ENCODE results near the gene GRAMD1B. TPM values are rescaled to one million over a fixed set of nuclear protein-coding genes. Genes with fewer than 3 reads are reported as not detected.

GRAMD1B gene
- total and polyA plus RNA-seq, 4 donors, result 0.29 to 2.6 (median 1.3) TPM

- H3K9ac ChIP-seq (ENCODE audit: low read depth in 1 of 2, low read length in 2 of 2), result no peak overlapping the region
- H3K4me3 ChIP-seq (ENCODE audit: low read depth in 1 of 3, low read length in 3 of 3), result no peak overlapping the region
- TF ChIP-seq, protein P1, sequence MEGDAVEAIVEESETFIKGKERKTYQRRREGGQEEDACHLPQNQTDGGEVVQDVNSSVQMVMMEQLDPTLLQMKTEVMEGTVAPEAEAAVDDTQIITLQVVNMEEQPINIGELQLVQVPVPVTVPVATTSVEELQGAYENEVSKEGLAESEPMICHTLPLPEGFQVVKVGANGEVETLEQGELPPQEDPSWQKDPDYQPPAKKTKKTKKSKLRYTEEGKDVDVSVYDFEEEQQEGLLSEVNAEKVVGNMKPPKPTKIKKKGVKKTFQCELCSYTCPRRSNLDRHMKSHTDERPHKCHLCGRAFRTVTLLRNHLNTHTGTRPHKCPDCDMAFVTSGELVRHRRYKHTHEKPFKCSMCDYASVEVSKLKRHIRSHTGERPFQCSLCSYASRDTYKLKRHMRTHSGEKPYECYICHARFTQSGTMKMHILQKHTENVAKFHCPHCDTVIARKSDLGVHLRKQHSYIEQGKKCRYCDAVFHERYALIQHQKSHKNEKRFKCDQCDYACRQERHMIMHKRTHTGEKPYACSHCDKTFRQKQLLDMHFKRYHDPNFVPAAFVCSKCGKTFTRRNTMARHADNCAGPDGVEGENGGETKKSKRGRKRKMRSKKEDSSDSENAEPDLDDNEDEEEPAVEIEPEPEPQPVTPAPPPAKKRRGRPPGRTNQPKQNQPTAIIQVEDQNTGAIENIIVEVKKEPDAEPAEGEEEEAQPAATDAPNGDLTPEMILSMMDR (IDR thresholded peaks at IDR 0.05; ENCODE audit: low read depth, low read length, missing input control), result no peak
- TF ChIP-seq RAD21 (IDR thresholded peaks at IDR 0.05), result no peak
- no peak for TF ChIP-seq YY1 (IDR thresholded peaks at IDR 0.05)
- TF ChIP-seq, protein P2, sequence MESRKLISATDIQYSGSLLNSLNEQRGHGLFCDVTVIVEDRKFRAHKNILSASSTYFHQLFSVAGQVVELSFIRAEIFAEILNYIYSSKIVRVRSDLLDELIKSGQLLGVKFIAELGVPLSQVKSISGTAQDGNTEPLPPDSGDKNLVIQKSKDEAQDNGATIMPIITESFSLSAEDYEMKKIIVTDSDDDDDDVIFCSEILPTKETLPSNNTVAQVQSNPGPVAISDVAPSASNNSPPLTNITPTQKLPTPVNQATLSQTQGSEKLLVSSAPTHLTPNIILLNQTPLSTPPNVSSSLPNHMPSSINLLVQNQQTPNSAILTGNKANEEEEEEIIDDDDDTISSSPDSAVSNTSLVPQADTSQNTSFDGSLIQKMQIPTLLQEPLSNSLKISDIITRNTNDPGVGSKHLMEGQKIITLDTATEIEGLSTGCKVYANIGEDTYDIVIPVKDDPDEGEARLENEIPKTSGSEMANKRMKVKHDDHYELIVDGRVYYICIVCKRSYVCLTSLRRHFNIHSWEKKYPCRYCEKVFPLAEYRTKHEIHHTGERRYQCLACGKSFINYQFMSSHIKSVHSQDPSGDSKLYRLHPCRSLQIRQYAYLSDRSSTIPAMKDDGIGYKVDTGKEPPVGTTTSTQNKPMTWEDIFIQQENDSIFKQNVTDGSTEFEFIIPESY (IDR thresholded peaks at IDR 0.05), result no peak
- TF ChIP-seq HNF4G (IDR thresholded peaks at IDR 0.05), result no peak
- TF ChIP-seq, protein P3, sequence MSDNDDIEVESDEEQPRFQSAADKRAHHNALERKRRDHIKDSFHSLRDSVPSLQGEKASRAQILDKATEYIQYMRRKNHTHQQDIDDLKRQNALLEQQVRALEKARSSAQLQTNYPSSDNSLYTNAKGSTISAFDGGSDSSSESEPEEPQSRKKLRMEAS (IDR thresholded peaks at IDR 0.05), result no peak
- no peak for TF ChIP-seq JUND (IDR thresholded peaks at IDR 0.05)
- TF ChIP-seq FOXA1 (IDR thresholded peaks at IDR 0.05), result no peak
- TF ChIP-seq ATF3 (IDR thresholded peaks at IDR 0.05), result no peak
- TF ChIP-seq RXRA (IDR thresholded peaks at IDR 0.05), result no peak
- TF ChIP-seq GABPA (IDR thresholded peaks at IDR 0.05 in 1 of 2, conservative IDR thresholded peaks at IDR 0.05 in 1 of 2), result no peak
- TF ChIP-seq, protein P4, sequence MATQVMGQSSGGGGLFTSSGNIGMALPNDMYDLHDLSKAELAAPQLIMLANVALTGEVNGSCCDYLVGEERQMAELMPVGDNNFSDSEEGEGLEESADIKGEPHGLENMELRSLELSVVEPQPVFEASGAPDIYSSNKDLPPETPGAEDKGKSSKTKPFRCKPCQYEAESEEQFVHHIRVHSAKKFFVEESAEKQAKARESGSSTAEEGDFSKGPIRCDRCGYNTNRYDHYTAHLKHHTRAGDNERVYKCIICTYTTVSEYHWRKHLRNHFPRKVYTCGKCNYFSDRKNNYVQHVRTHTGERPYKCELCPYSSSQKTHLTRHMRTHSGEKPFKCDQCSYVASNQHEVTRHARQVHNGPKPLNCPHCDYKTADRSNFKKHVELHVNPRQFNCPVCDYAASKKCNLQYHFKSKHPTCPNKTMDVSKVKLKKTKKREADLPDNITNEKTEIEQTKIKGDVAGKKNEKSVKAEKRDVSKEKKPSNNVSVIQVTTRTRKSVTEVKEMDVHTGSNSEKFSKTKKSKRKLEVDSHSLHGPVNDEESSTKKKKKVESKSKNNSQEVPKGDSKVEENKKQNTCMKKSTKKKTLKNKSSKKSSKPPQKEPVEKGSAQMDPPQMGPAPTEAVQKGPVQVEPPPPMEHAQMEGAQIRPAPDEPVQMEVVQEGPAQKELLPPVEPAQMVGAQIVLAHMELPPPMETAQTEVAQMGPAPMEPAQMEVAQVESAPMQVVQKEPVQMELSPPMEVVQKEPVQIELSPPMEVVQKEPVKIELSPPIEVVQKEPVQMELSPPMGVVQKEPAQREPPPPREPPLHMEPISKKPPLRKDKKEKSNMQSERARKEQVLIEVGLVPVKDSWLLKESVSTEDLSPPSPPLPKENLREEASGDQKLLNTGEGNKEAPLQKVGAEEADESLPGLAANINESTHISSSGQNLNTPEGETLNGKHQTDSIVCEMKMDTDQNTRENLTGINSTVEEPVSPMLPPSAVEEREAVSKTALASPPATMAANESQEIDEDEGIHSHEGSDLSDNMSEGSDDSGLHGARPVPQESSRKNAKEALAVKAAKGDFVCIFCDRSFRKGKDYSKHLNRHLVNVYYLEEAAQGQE (IDR thresholded peaks at IDR 0.05), result no peak
- TF ChIP-seq TAF1 (conservative IDR thresholded peaks at IDR 0.05), result no peak
- TF ChIP-seq SP1 (IDR thresholded peaks at IDR 0.05), result no peak
- TF ChIP-seq FOXA2 (IDR thresholded peaks at IDR 0.05), result no peak
- TF ChIP-seq HNF4A (conservative IDR thresholded peaks at IDR 0.05), result no peak
- no peak for TF ChIP-seq NR2F2 (IDR thresholded peaks at IDR 0.05)
- H3K9me3 ChIP-seq (ENCODE audit: control insufficient read depth in 4 of 4, low read length in 3 of 4), result no peaks in the 10 kb centered on the region
- whole genome bisulfite sequencing, result 54% methylated on average over 11 of the region's 11 CpGs
- no peak overlapping the region for H3K27ac ChIP-seq (ENCODE audit: low read depth in 1 of 2, low read length in 2 of 2)
- peaks cover 0 to 7% (median 2%) of the 10 kb centered on the region in 4 donors for H3K4me1 ChIP-seq (ENCODE audit: control insufficient read depth in 4 of 4, insufficient read depth in 4 of 4, low read length in 3 of 4)
- no peaks in the 10 kb centered on the region for H3K36me3 ChIP-seq (ENCODE audit: control insufficient read depth in 4 of 4, insufficient read depth in 3 of 4, low read depth in 1 of 4, low read length in 3 of 4)
- DNase-seq (ENCODE audit: low spot score), result no peak
- H3K27me3 ChIP-seq (ENCODE audit: control insufficient read depth in 4 of 4, insufficient read depth in 4 of 4, low read length in 3 of 4), result peaks cover 0 to 12% (median 0%) of the 10 kb centered on the region in 4 donors
Observed at GRCh38 chr11:123519055-123519796, 89.2 kb downstream of the GRAMD1B start.

All from liver (tissue), 9 donors.